GM13976 (cell line): ENCODE data around the gene MSI2.

ENCODE experiments used
- DNase-seq: peaks from one replicate; pipeline ENCODE4 v3.0.0; 2012; ENCODE audit warnings: low spot score
- in situ Hi-C: fragments of 300-500 bp; cut with MboI; formaldehyde crosslinking; loops from one replicate; pipeline ENCODE4 v1.12.0; 2022; ENCODE audit warnings: low sequenced_read_pairs, mixed read lengths, inconsistent platforms; ENCODE audit not compliant: unreplicated experiment
- TF ChIP-seq, protein P1 (sequence below): IDR thresholded peaks from 2 replicates; pipeline ENCODE4 v1.5.1; 2012; ENCODE audit warnings: borderline replicate concordance, mild to moderate bottlenecking; ENCODE audit not compliant: insufficient read depth; ENCODE audit errors: extremely low read depth, missing control alignments, control extremely low read depth

Gene MSI2

DNA sequence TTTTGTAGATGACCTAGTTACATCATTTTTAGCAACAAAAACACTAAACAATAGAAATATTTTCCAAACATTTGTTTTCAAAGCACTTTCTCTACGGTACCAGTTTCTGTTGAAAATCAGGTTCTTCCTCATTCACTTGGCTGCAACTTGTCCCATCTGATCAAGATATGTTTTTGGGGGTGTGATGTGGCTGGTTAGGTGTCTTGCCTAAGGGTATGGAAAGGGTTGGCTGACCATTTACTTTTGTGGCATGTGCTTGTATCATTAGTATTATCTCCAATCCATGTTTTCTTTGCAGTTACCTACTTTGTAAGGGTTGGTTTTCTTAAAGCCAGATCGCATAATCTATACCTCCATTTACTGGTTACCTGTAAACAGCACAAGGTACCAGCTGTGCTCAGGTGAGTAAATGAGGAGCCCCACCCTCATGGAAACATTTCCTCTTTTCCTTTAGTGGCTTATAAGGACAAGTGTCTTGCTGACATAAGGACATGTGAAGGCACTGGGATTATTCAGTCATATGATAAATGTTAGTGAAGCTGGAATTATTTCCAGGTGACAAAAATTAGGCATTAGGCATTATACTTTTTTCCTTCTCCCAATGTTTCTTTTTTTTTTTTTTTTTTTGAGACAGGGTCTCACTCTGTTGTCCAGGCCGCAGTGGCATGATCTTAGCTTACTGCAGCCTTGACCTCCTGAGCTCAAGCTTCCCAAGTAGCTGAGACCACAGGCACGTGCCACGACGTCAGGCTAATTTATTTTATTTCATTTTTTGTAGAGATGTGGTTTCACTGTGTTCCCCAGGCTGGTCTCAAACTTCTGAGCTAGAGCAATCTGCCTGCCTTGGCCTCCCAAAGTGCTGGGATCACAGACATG is 326.8 kb downstream of the MSI2 start:
- TF ChIP-seq, protein P1, sequence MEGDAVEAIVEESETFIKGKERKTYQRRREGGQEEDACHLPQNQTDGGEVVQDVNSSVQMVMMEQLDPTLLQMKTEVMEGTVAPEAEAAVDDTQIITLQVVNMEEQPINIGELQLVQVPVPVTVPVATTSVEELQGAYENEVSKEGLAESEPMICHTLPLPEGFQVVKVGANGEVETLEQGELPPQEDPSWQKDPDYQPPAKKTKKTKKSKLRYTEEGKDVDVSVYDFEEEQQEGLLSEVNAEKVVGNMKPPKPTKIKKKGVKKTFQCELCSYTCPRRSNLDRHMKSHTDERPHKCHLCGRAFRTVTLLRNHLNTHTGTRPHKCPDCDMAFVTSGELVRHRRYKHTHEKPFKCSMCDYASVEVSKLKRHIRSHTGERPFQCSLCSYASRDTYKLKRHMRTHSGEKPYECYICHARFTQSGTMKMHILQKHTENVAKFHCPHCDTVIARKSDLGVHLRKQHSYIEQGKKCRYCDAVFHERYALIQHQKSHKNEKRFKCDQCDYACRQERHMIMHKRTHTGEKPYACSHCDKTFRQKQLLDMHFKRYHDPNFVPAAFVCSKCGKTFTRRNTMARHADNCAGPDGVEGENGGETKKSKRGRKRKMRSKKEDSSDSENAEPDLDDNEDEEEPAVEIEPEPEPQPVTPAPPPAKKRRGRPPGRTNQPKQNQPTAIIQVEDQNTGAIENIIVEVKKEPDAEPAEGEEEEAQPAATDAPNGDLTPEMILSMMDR = no peak
- in situ Hi-C loops = no loop called here
- DNase-seq = no peak

- in situ Hi-C loops = no loop called here
- no peak for DNase-seq
- TF ChIP-seq, protein P1 = no peak
These were observed 327.8 kb downstream of the MSI2 start for GRCh38 chr17:57584050-57584551.

GRCh38 chr17:57585341-57586195 is 329.2 kb downstream of the MSI2 start:
- in situ Hi-C loops = no loop called here
- TF ChIP-seq, protein P1 = no peak
- no peak for DNase-seq

DNA sequence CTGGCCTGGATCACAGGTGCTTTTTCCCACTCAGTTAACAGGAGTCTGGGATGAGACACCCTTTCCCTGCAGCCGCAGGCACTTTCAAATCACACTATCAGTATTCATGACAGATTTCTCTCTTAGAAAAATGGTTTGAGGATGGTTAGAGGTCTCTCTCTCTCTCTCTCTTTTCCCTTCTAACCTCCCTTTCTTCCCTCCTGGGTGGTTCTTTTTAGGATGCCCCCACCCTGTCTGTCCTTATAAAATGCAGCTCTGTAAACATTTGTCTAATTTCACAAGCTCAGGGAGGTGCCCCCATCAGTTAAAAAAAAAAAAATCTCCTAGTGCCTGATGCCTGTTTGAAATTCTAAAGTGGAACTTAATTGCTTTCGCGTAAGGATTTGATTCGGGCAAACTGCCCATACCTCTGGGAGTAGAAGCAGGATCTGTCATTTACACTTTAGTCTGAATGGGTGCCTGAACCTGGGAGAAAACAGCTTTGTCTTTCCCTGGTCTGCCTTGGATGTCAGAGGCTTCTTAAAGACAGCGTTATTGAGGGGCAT is 329.9 kb downstream of the MSI2 start:
- in situ Hi-C loops = no loop called here
- TF ChIP-seq, protein P1 = no peak
- no peak for DNase-seq

DNA sequence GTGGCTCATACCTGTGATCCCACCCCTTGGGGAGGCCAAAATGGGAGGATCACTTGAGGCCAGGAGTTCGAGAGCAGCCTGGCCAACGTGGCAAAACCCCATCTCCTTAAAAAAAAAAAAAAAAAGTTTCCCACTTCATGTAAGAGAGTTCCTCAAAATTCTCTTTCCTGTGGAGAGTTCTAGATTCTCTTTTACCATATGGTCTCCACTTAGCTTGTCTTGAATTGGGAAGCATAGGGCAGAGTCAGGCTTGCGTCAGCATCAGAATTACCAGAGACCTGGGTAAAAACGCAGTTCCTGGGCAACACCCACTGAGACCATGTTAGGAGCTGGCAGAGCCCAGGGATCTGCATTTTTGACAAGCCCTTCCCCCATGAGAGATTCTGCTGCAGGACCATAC is 330.4 kb downstream of the MSI2 start:
- TF ChIP-seq, protein P1 = no peak
- DNase-seq = no peak
- in situ Hi-C loops = no loop called here
